Measurements from ENCODE around the gene UBE2O.

The UBE2O gene

GRCh38 chr17:76385892-76386786, 66.8 kb downstream of the UBE2O start:
- peak; percentile 54 for DNase-seq

- no peak for DNase-seq
Measured at GRCh38 chr17:76384987-76385891, 67.7 kb downstream of the UBE2O start.

GRCh38 chr17:76384222-76384986, 68.5 kb downstream of the UBE2O start, which contains the start of gene SPHK1:
Gene SPHK1, plus strand, starts transcription at chr17:76384609. Its CDS starts 1,036 bp downstream, at chr17:76385645.
- DNase-seq = peak; percentile 36

GRCh38 chr17:76383546-76384221, 69.3 kb downstream of the UBE2O start:
- no peak for DNase-seq

- no peak for DNase-seq
Measured at GRCh38 chr17:76382803-76383545, 70.0 kb downstream of the UBE2O start.

GRCh38 chr17:76382351-76382802, 70.6 kb downstream of the UBE2O start:
- DNase-seq = no peak

GRCh38 chr17:76381633-76382350, 71.2 kb downstream of the UBE2O start:
- DNase-seq = no peak

- no peak for DNase-seq
Measured at GRCh38 chr17:76379646-76380376, 73.1 kb downstream of the UBE2O start.

GRCh38 chr17:76379275-76379641, 73.7 kb downstream of the UBE2O start:
- DNase-seq = no peak

GRCh38 chr17:76378548-76379274, 74.2 kb downstream of the UBE2O start:
- DNase-seq = no peak

- no peak for DNase-seq
Measured at GRCh38 chr17:76376318-76377133, 76.4 kb downstream of the UBE2O start.

GRCh38 chr17:76371656-76372628, 81.0 kb downstream of the UBE2O start:
- DNase-seq = no peak

- no peak for DNase-seq
Measured at GRCh38 chr17:76370261-76370993, 82.5 kb downstream of the UBE2O start.

GRCh38 chr17:76369804-76370203, 83.1 kb downstream of the UBE2O start:
- DNase-seq = no peak

GRCh38 chr17:76369379-76369778, 83.6 kb downstream of the UBE2O start:
- no peak for DNase-seq

GRCh38 chr17:76368545-76368944, 84.4 kb downstream of the UBE2O start:
- DNase-seq = no peak

Data from NCI-H1105 treated with DMSO at 0.1 percent for 48 hours (cell line).